NCI-H2081 treated with DMSO at 0.1 percent for 48 hours (cell line): ENCODE results near the gene DLK2.

Experiments used
- DNase-seq: peaks from one replicate; lab custom pipeline; 2025; lab: John Stamatoyannopoulos, UW

The DLK2 gene

DNA sequence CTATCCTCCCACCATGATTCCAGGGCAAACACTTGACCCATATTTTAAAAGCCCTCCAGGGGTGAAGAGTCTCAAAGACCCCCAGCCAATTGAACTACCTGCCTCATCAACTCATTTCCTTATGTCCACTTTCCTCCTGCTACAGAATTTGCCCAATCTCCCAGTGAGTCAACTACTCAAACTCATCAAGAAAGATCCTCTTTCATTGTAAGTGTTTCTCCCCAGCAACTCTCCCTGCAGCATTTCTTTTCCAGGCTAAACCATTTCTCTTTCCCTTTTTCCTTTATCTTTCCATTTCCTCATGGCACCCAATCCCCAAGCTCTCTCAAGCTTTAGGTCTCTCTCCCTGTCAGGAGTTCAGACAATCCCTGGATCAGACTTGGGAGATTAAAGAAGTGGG is 1.5 kb downstream of the DLK2 start:
- no peak for DNase-seq

DNA sequence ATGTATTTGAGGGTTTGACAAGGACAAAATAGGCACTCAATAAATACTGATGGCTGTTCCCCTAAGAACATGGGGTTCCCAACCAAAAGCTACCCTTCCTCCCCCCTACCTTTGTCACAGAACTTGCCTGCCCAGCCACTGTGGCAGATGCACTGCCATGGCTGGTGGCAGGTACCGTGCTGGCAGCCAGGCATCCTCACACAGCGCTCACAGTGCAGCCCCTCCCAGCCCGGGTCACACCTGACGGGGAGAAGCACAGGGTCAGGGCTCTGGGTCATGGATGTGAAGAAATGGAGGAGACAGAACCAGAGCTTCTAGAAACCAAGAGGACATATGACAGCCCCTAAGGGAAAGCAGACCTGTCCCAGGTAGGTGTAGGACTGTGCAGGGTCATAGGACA is 2.5 kb downstream of the DLK2 start:
- DNase-seq: no peak

DNA sequence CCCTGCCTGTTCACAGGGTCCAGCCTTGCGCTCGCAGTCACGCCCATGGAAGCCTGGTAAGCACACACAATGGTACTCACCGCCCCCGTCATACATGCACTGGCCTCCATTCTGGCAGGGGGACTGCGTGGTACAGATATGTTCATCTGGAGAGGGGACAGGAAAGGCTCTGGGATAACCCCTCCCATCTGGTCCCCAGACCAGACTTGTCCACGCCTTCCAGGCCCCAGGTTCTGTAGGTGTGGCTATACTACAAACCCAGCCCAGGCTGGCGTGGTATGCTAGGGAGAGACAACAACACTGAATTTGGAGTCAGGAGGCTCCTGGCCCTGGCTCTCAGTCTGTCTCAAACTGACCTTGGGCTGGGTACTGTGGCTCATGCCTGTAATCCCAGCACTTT is 3.4 kb downstream of the DLK2 start:
- DNase-seq: no peak

DNA sequence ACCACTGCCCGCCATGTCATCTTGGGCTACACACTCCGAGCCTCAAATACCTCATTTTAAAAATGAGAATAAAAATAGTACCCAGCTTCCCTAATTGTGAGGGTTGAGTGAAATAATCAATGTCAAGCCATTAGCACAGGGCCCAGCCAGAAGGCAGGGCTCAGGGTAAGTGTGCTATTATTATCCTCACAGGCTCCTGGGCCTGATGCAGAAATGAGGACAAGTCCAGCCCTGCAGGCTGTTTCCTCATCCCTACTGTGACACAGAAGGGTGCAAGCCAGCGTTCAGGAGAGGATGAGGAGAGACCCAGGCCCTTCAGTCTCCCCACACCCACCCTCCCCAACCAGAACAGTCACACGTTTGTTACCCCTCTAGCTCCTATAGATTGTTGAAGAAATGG is 4.0 kb downstream of the DLK2 start:
- DNase-seq: no peak

GRCh38 chr6:43450699-43451131 is 4.6 kb downstream of the DLK2 start:
- no peak for DNase-seq

DNA sequence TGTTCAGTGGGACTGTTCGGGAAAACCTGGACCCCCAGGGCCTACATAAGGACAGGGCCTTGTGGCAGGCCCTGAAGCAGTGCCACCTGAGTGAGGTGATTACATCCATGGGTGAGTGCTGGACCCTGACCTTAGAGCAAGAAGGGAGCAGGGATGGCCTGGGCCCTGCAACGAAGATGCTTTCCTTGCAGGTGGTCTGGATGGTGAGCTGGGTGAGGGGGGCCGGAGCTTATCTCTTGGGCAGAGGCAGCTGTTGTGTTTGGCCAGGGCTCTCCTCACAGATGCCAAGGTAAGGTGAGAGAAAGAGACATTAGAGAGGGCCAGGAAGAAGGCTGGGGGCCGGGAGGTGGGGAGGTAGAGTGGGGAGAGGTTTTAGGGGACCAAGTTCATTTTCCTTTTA is 6.4 kb downstream of the DLK2 start:
- DNase-seq: no peak

- no peak for DNase-seq
Measured at GRCh38 chr6:43447604-43448003, 7.7 kb downstream of the DLK2 start.

DNA sequence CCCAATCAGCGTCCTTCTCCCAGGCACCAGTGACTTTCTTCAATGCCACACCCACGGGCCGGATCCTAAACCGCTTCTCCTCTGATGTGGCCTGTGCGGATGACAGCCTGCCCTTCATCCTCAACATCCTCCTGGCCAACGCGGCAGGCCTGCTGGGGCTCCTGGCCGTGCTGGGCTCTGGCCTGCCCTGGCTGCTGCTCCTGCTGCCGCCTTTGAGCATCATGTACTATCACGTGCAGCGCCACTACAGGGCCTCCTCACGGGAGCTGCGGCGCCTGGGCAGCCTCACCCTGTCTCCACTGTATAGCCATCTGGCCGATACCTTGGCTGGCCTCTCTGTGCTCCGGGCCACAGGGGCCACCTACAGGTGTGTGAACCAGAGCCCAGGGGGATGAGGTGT is 9.8 kb downstream of the DLK2 start:
- DNase-seq: no peak

GRCh38 chr6:43444582-43444981 is 10.8 kb downstream of the DLK2 start:
- DNase-seq: no peak

- no peak for DNase-seq
Measured at GRCh38 chr6:43444036-43444435, 11.3 kb downstream of the DLK2 start.

- DNase-seq: no peak
Measured at GRCh38 chr6:43442935-43443334, 12.4 kb downstream of the DLK2 start.

DNA sequence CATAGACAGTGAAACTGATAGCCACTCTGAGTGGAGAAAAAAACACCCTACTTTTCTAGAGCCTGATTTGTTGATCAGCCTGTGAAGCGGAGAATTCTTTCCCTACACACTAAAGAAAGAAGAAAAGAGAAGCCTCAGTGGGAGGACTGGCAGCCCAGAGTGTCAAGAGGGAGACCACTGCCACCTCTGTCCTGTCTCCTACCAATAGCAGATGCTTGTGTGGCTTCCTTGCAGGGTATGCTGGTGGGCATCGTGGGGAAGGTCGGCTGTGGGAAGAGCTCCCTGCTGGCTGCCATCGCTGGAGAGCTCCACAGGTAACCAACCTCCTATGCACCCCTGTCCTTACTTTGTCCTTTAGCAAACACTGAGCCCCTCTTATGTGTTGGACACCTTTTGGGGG is 17.6 kb downstream of the DLK2 start:
- DNase-seq: no peak

- DNase-seq: no peak
Measured at GRCh38 chr6:43436577-43437282, 18.6 kb downstream of the DLK2 start.

DNA sequence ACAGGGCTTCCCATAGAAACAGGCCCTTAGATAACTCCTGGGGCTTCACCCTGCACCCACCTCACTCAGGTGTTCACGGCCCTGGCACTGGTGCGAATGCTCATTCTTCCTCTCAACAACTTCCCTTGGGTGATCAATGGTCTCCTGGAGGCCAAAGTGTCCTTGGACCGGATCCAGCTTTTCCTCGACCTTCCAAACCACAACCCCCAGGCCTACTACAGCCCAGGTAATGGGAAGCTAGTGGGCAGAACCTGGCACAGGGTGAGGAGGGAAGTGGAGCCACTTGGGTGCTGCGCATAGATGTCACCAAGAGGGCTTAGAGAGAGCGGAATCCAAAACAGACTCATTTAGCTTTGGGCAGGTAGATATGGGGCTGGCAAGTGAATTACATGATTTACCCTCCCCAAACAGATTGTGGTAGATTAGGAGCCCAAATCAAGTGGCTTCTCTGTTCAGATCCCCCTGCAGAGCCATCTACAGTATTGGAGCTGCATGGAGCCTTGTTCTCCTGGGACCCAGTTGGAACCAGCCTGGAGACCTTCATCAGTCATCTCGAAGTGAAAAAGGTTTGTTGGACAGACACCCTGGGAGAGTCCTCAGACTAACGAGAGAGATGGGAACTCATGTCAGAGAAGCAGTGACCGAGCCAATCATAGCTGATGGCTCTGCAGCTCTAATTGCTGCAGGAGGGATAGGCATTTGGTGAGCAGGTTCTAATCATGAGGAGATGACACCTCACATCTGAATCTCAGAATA is 19.5 kb downstream of the DLK2 start:
- no peak for DNase-seq

DNA sequence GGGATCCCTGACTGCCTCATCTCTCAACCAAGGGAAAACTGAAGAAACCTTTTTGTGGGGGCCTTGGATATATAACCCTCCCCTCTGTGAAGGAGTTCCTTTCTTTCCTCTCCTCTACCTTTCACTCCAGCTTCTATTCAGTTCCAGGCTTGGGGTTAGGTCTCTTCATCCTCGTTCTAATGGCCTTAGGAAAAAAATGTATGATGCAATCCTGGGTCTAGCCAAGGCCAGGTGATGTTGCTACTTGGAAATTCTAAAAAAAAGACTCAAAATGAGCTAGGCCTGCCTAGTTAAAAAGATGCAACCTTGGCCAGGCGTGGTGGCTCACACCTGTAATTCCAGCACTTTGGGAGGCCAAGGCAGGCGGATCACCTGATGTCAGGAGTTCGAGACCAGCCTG is 20.4 kb downstream of the DLK2 start:
- no peak for DNase-seq

GRCh38 chr6:43434001-43434840 is 21.1 kb downstream of the DLK2 start:
- DNase-seq: no peak

- DNase-seq: no peak
Measured at GRCh38 chr6:43433148-43433547, 22.2 kb downstream of the DLK2 start.

DNA sequence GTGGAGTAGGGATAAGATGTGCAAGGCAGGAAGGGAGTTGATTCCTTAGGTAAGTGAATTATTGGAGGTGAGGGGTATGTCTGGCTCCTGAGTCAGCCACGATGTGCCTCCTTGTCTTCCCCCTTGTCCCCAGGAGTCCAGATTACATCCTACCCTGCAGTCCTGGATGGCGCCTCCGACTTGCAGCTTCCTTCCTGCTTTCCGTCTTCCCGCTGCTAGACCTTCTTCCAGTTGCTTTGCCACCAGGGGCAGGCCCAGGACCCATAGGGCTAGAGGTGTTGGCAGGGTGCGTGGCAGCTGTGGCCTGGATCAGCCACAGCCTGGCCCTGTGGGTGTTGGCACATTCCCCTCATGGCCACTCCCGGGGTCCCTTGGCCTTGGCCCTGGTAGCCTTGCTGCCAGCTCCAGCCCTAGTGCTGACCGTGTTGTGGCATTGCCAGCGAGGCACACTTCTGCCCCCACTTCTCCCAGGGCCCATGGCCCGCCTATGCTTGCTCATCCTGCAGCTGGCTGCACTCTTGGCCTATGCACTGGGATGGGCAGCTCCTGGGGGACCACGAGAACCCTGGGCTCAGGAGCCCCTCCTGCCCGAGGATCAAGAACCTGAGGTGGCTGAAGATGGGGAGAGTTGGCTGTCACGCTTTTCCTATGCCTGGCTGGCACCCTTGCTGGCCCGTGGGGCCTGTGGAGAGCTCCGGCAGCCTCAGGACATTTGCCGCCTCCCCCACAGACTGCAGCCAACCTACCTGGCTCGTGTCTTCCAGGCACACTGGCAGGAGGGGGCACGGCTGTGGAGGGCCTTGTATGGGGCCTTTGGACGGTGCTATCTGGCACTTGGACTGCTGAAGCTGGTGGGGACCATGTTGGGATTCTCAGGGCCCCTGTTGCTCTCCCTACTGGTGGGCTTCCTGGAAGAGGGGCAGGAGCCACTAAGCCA is 23.1 kb downstream of the DLK2 start:
- DNase-seq: no peak

GRCh38 chr6:43428874-43429273 is 26.5 kb downstream of the DLK2 start:
- DNase-seq: no peak

DNA sequence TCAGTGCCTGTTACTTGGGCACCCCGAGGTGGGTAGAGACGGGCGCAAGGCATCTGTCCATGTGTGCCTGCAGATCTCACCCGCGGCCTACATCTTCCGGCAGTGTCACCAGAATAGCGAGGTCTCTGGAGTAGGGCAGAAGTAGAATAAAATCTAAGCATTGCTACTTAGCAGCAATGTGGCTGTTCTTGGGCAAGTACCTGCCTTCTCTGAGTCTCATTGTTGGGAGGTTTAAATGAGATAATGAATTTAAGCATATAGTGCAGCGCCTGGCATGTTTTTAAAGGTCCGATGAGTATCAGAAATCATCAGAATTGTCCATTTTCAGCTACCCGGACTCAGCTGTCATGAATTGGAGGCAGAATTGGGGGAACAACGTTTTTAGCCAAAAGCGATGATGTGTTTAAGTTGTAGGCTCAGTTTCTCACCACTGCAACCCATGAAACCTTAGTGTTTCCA is 27.2 kb downstream of the DLK2 start:
- no peak for DNase-seq

GRCh38 chr6:43427406-43428111 is 27.8 kb downstream of the DLK2 start, which contains the start of gene ABCC10:
Gene ABCC10, plus strand, starts transcription at chr6:43427541. Its CDS starts 438 bp downstream, at chr6:43427979.
- peak; percentile 91 for DNase-seq
